Chondrocyte (in vitro differentiated cells): Measurements from ENCODE around the gene ZNF586. TPM values are rescaled to one million over a fixed set of nuclear protein-coding genes. Genes with fewer than 3 reads are reported as not detected.
"Not testable (repeated sequence)": the region's sequence is repeated elsewhere in the genome, so short reads cannot be mapped to it uniquely, and the experiment has no call there.

Source experiments
- DNase-seq: peaks from one replicate; pipeline ENCODE4 v3.0.0; 2021; ENCODE audit warnings: mixed read lengths, low spot score
- H3K27ac Mint-ChIP-seq: one replicate; pipeline ENCODE4 v1.8.0; 2021; ENCODE audit warnings: mild to moderate bottlenecking, moderate library complexity, mixed read lengths; ENCODE audit not compliant: unreplicated experiment
- H3K27me3 Mint-ChIP-seq: 2 replicates; pipeline ENCODE4 v1.8.0; 2021; ENCODE audit warnings: low read depth, mixed read lengths
- H3K36me3 Mint-ChIP-seq: 2 replicates; pipeline ENCODE4 v1.8.0; 2021; ENCODE audit warnings: low read depth, mixed read lengths
- H3K4me1 Mint-ChIP-seq: 2 replicates; pipeline ENCODE4 v1.8.0; 2021; ENCODE audit warnings: low read depth, mild to moderate bottlenecking, mixed read lengths
- H3K4me3 Mint-ChIP-seq: one replicate; pipeline ENCODE4 v1.8.0; 2021; ENCODE audit warnings: mild to moderate bottlenecking, moderate library complexity, mixed read lengths; ENCODE audit not compliant: unreplicated experiment
- H3K9me3 Mint-ChIP-seq: 2 replicates; pipeline ENCODE4 v1.8.0; 2021; ENCODE audit warnings: low read depth, mixed read lengths
- total RNA-seq: library from RNA; stranded (reverse); gene quantifications from 3 replicates; pipeline ENCODE4 v1.2.1, GENCODE V29; 2021
- TF ChIP-seq, protein P1 (sequence below): fragments of 200-600 bp; sonication (generic); IDR thresholded peaks from 2 replicates; pipeline ENCODE4 v1.5.0; 2021; ENCODE audit warnings: antibody characterized with exemption, mild to moderate bottlenecking, moderate library complexity

The ZNF586 gene
- total RNA-seq, 1 donor from 2014 or later = 9.8 TPM

DNA sequence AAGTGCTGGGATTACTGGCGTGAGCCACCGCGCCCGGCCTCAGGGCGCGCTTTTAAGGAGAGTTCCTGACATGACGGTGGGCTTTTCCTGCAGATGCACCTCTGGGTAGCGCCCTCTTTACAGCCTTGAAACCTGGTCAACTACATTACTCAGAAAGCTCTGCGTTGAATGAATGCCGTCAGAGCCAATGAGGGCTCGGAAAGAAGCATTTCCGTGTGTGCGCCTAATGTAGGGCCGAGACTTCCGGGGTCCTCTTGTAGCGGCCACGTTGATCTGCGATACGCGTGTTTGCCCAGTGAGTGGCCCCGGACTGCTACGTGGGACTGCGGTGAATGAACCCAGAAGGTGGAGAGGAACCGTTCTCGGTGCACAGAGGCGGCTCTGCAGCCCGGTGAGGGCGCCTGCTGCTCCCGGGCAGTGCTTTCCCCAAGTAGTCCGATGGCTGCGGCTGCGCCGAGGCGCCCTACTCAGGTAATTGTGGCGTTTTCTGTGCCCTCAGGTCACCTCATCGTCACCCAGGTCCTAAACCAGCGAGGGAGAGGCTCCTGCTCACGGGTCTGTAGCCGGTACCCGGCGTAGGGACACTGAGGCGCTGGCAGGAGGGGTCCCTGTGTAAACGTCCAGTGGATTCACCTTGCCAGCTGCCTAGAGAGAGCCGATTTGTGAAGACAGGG lies 50.1 kb downstream of the ZNF586 start:
- Mint-ChIP-seq H3K27me3 (no peaks in the 10 kb centered on the region), H3K9me3 (no peaks in the 10 kb centered on the region), H3K36me3 (peaks cover 8% of the 10 kb centered on the region), H3K27ac (peak overlapping the region; percentile 96), H3K4me3 (peak overlapping the region; percentile 90), H3K4me1 (peaks cover 43% of the 10 kb centered on the region)
- no peak for DNase-seq
- TF ChIP-seq, protein P1, sequence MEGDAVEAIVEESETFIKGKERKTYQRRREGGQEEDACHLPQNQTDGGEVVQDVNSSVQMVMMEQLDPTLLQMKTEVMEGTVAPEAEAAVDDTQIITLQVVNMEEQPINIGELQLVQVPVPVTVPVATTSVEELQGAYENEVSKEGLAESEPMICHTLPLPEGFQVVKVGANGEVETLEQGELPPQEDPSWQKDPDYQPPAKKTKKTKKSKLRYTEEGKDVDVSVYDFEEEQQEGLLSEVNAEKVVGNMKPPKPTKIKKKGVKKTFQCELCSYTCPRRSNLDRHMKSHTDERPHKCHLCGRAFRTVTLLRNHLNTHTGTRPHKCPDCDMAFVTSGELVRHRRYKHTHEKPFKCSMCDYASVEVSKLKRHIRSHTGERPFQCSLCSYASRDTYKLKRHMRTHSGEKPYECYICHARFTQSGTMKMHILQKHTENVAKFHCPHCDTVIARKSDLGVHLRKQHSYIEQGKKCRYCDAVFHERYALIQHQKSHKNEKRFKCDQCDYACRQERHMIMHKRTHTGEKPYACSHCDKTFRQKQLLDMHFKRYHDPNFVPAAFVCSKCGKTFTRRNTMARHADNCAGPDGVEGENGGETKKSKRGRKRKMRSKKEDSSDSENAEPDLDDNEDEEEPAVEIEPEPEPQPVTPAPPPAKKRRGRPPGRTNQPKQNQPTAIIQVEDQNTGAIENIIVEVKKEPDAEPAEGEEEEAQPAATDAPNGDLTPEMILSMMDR = peak; percentile 62

DNA sequence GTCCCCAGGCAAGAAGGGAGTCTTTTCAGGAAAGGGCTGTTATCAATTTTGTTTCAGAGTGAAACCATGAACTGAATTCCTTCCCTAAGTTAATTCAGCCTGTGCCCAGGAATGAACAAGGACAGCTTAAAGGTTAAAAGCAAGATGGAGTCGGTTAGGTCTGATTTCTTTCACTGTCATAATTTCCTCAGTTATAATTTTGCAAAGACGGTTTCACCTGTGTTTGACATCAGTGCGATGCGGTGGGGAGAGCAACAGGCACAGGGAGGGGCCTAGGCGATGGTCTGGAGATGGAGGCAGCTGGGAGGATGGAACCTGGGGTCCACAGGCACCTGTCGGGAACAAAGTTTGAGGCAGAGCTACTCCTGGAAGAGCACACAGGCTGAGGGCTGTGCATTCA lies 51.1 kb downstream of the ZNF586 start:
- TF ChIP-seq, protein P1 = no peak
- DNase-seq = no peak
- peak overlapping the region; percentile 90 for H3K4me3 Mint-ChIP-seq
- no peaks in the 10 kb centered on the region for H3K9me3 Mint-ChIP-seq
- no peaks in the 10 kb centered on the region for H3K27me3 Mint-ChIP-seq
- peaks cover 8% of the 10 kb centered on the region for H3K36me3 Mint-ChIP-seq
- H3K4me1 Mint-ChIP-seq = peaks cover 39% of the 10 kb centered on the region
- H3K27ac Mint-ChIP-seq = peak overlapping the region; percentile 96

- not testable (repeated sequence) for DNase-seq, H3K9me3 Mint-ChIP-seq, H3K27me3 Mint-ChIP-seq, H3K36me3 Mint-ChIP-seq
- H3K27ac Mint-ChIP-seq = peak overlapping the region; percentile 96
- peak overlapping the region; percentile 90 for H3K4me3 Mint-ChIP-seq
- peaks cover 39% of the 10 kb centered on the region for H3K4me1 Mint-ChIP-seq
Measured at GRCh38 chr19:57821095-57821494, 51.6 kb downstream of the ZNF586 start.

DNA sequence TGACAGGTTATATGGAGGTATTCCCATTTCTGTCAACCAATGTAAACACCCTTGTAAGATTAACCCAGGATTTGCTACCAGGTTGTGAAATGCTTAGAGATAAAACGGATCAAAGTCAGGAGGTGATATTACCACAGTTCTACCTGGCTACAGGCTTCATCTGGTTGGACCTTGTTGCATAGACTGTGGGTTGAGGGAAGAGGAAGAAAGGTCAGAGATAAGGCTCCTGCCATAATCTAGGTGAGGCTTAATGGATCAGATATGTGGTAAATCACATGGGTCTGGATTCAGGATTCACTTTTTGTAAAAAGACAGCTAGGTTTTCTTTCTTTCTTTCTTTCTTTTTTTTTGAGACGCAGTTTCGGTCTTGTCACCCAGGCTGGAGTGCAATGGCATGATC lies 52.0 kb downstream of the ZNF586 start:
- not testable (repeated sequence) for DNase-seq, H3K36me3 Mint-ChIP-seq, H3K27me3 Mint-ChIP-seq, H3K9me3 Mint-ChIP-seq, H3K27ac Mint-ChIP-seq, H3K4me3 Mint-ChIP-seq
- peaks cover 39% of the 10 kb centered on the region for H3K4me1 Mint-ChIP-seq

- Mint-ChIP-seq H3K4me1 (peaks cover 39% of the 10 kb centered on the region), H3K36me3 (peaks cover 13% of the 10 kb centered on the region)
- H3K9me3 Mint-ChIP-seq, H3K27ac Mint-ChIP-seq, H3K27me3 Mint-ChIP-seq, H3K4me3 Mint-ChIP-seq, DNase-seq: not testable (repeated sequence)
Measured at GRCh38 chr19:57823155-57823554, 53.7 kb downstream of the ZNF586 start.

- Mint-ChIP-seq H3K4me1 (peaks cover 39% of the 10 kb centered on the region), H3K36me3 (peaks cover 13% of the 10 kb centered on the region)
- H3K27ac Mint-ChIP-seq, H3K9me3 Mint-ChIP-seq, H3K27me3 Mint-ChIP-seq, H3K4me3 Mint-ChIP-seq, DNase-seq: not testable (repeated sequence)
Measured at GRCh38 chr19:57823608-57824007, 54.1 kb downstream of the ZNF586 start.

- TF ChIP-seq, protein P1 = no peak
- no peak for DNase-seq
- no peaks in the 10 kb centered on the region for H3K9me3 Mint-ChIP-seq
- H3K27ac Mint-ChIP-seq = no peak overlapping the region
- no peaks in the 10 kb centered on the region for H3K27me3 Mint-ChIP-seq
- H3K4me1 Mint-ChIP-seq = peaks cover 50% of the 10 kb centered on the region
- peaks cover 13% of the 10 kb centered on the region for H3K36me3 Mint-ChIP-seq
- no peak overlapping the region for H3K4me3 Mint-ChIP-seq
Measured at GRCh38 chr19:57825511-57825910, 56.0 kb downstream of the ZNF586 start.
